K562 (cell line): Measurements from ENCODE around the gene RCSD1.

Experiments
- FOXK2 ChIP-seq, 2 experiments: fragments of 450-650 bp; IDR thresholded peaks in 1 of 2; conservative IDR thresholded peaks in 1 of 2; 2 replicates each; pipeline ENCODE4 v1.6.1; 2016; ENCODE audit warnings: low read depth in 2 of 2, mild to moderate bottlenecking in 1 of 2
- HDAC3 ChIP-seq: fragments of 450-650 bp; IDR thresholded peaks from 2 replicates; pipeline ENCODE4 v1.6.1; 2018; ENCODE audit warnings: borderline replicate concordance, mild to moderate bottlenecking, moderate library complexity; ENCODE audit not compliant: partially characterized antibody
- MTF1 ChIP-seq: fragments of 250-450 bp; sonication (Bioruptor Pico); IDR thresholded peaks from 2 replicates; pipeline ENCODE4 v1.9.0; 2021; ENCODE audit warnings: moderate library complexity, mild to moderate bottlenecking, inconsistent platforms, borderline replicate concordance
- MXI1 ChIP-seq: IDR thresholded peaks from 2 replicates; pipeline ENCODE4 v1.6.1; 2011; ENCODE audit warnings: low read depth, mild to moderate bottlenecking, improper control_type of control experiment, low read length
- TCF7L2 ChIP-seq: fragments of 150-350 bp; IDR thresholded peaks from 2 replicates; pipeline ENCODE4 v1.6.1; 2016; ENCODE audit warnings: low read depth, mild to moderate bottlenecking, low read length, moderate library complexity
- TF ChIP-seq, protein P1 (sequence below), 3 experiments: IDR thresholded peaks in 2 of 3; conservative IDR thresholded peaks in 1 of 3; 2 replicates each; pipeline ENCODE4 v1.5.1; 2011 to 2012; ENCODE audit warnings: low read length in 3 of 3, mild to moderate bottlenecking in 3 of 3, control low read depth in 2 of 3, improper control_type of control experiment in 1 of 3, inconsistent platforms in 1 of 3, low read depth in 1 of 3, mixed read lengths in 1 of 3, moderate library complexity in 1 of 3; ENCODE audit not compliant: insufficient read depth in 2 of 3

DNA sequence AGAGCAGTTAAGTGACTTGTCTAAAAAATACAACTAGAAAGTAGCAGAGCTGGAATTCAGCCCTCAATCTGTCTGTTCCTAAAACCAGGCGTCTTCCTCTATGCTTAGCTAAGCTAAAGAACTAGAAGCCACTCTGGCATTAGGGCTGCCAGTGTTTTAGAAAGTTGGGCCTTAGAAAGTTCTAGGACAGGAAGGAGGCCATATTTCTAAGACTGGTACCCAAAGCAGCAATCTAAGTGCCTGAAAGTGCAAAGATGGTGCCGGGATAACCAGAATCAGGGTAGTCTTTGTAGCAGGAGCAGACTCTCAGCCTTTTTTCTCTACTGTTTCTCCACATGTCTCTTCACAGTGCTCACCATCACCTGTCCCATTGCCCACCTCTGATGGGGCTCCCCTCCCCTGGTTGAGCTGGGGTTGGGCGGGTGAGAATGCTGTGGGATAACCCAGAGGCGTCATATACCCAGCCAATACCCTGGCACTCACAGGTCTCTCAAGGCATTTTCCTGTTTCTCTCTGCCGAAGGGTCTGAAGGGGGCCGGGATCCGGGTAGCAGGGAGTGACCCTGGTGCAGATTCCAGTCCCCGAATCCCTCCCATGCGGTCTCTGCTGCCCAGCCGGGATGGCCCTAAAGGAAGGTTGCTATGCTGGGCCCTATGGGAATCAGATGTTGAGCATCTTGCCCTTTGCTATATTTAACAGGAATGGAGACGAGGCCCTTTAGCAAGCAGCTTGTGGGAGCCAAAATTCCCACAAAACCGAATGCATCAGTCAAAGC, 1.1 kb upstream of the RCSD1 start:
- TF ChIP-seq FOXK2 (conservative IDR thresholded peaks at IDR 0.05 in 1 of 2, IDR thresholded peaks at IDR 0.05 in 1 of 2; ENCODE audit: low read depth in 2 of 2) (no peak), HDAC3 (no peak), MXI1 (no peak), TCF7L2 (no peak), MTF1 (no peak)
- TF ChIP-seq, protein P1, sequence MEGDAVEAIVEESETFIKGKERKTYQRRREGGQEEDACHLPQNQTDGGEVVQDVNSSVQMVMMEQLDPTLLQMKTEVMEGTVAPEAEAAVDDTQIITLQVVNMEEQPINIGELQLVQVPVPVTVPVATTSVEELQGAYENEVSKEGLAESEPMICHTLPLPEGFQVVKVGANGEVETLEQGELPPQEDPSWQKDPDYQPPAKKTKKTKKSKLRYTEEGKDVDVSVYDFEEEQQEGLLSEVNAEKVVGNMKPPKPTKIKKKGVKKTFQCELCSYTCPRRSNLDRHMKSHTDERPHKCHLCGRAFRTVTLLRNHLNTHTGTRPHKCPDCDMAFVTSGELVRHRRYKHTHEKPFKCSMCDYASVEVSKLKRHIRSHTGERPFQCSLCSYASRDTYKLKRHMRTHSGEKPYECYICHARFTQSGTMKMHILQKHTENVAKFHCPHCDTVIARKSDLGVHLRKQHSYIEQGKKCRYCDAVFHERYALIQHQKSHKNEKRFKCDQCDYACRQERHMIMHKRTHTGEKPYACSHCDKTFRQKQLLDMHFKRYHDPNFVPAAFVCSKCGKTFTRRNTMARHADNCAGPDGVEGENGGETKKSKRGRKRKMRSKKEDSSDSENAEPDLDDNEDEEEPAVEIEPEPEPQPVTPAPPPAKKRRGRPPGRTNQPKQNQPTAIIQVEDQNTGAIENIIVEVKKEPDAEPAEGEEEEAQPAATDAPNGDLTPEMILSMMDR (IDR thresholded peaks at IDR 0.05 in 2 of 3, conservative IDR thresholded peaks at IDR 0.05 in 1 of 3; ENCODE audit: insufficient read depth in 2 of 3, low read depth in 1 of 3, low read length in 3 of 3): no peak
